NB4 (cell line): ENCODE data around the gene ACOX3.
"Not testable (repeated sequence)": the region's sequence is repeated elsewhere in the genome, so short reads cannot be mapped to it uniquely, and the experiment has no call there.

ENCODE experiments used
- DNase-seq: peaks from one replicate; pipeline ENCODE4 v3.0.0; 2010; ENCODE audit warnings: low read depth
- H3K4me3 ChIP-seq: one replicate; pipeline ENCODE4 v1.5.1; 2011; ENCODE audit warnings: mild to moderate bottlenecking, low read depth, low read length, moderate library complexity
- CTCF ChIP-seq: IDR thresholded peaks from one replicate; pipeline ENCODE4 v1.5.1; 2012; ENCODE audit warnings: low read depth, low read length
- MYC ChIP-seq: IDR thresholded peaks from 2 replicates; pipeline ENCODE4 v1.6.1; 2011; ENCODE audit warnings: low read depth, low read length
- POLR2A ChIP-seq: IDR thresholded peaks from 2 replicates; pipeline ENCODE4 v1.6.1; 2011; ENCODE audit warnings: mild to moderate bottlenecking; ENCODE audit not compliant: insufficient read length; ENCODE audit errors: extremely low read depth
- TF ChIP-seq, protein P1 (sequence below): IDR thresholded peaks from 2 replicates; pipeline ENCODE4 v1.6.1; 2011; ENCODE audit warnings: low read depth, low read length

The ACOX3 gene

DNA sequence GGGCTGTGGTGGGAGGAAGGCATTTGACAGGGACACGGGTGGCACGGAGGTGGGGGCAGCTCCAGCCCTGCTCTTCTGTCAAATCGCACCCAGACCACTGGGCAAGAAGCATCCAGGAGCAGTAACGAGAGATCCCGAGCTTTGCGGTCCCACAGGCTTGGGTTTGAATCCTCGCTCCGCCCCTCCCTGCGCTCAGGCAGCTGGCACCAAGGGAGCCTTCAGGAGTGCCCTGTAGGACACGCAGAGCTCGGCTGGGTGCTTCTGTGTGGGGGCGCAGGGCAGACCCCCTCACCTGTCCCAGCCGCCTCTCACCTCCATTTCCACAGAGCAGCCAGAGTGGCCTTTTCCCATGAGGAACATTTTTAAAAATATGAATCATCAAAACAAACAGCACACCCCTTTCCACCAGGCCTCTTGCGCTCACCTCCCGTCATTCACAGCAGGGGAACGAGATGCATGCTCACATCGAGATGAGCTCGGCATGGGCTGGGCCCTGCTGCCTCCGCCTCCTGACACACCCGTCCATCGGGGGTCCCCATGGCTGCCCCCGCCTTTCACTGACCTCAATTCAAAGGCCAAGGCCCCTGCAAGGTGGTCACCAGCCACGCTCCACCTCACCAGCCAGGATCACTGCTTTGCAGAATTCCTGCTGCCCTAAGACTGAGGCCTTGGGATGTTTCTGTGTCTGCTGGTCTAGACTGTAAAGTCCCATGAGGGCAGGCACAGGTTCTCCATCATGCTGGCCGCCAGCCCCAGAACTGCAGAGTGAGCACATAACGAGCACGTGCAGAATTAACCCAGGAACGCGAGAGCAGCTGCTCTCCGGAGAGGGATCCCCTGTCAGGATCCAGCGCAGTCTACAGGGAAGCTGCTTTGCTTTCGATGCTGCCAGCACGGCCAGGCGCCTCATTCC is 52.7 kb downstream of the ACOX3 start:
- no peak overlapping the region for H3K4me3 ChIP-seq
- TF ChIP-seq CTCF (no peak), MYC (no peak), POLR2A (no peak)
- TF ChIP-seq, protein P1, sequence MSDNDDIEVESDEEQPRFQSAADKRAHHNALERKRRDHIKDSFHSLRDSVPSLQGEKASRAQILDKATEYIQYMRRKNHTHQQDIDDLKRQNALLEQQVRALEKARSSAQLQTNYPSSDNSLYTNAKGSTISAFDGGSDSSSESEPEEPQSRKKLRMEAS, result no peak
- no peak for DNase-seq

- TF ChIP-seq POLR2A (no peak), CTCF (no peak), MYC (no peak)
- TF ChIP-seq, protein P1, result no peak
- no peak overlapping the region for H3K4me3 ChIP-seq
- no peak for DNase-seq
Observed at GRCh38 chr4:8387194-8387593, 53.3 kb downstream of the ACOX3 start.

DNA sequence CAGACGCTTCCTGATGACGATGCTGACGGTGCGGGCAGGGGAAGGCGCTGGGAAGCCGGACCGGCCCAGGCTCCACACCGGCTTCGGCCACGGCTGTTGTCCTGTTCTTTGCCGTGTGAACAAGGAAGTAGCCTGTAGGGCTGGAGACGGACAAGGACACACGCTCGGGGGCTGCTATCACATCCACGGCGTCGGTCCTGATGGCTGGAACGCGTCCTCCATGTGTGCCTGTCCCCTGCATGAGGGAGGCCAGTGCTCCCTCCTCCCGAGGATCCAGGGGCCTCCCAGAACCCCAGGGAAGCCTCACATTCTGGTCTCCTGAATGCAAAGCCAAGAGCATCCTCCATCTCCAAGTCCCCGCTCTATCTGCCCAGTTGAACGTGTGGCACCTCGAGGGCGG is 53.8 kb downstream of the ACOX3 start:
- TF ChIP-seq POLR2A (no peak), CTCF (no peak), MYC (no peak)
- TF ChIP-seq, protein P1, result no peak
- no peak overlapping the region for H3K4me3 ChIP-seq
- DNase-seq, result no peak

DNA sequence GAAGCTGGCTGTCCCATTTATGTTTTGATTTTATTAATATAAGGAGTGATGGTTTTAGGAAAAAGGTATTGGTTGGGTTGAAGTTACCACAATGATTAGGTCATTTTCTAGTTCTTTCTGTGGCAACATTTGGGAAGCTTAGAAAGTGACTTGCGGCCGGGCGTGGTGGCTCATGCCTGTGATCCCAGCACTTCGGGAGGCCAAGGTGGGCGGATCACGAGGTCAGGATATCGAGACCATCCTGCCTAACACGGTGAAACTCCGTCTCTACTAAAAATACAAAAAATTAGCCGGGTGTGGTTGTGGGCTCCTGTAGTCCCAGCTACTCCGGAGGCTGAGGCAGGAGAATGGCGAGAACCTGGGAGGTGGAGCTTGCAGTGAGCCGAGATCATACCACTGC is 54.4 kb downstream of the ACOX3 start:
- not testable (repeated sequence) for H3K4me3 ChIP-seq, DNase-seq

DNA sequence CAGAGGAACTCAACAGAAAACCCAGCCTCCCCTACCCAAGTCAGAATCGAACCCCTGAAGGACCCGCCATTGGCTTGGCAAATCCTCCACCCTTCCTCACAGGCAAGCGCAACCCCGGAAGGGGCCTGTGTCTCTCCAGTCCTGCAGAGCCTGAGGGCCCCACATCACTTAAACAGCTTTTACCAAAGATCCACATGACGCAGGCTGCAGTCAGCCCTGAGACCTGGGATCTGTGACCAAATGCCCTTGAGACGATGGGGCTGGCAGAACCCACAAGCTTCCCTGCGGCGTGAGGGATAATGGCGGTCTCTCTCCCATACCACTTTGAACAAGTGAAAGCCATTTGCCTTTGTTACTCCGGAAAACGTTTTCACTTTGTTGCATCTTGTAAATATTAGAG is 54.9 kb downstream of the ACOX3 start:
- TF ChIP-seq POLR2A (no peak), MYC (no peak), CTCF (no peak)
- TF ChIP-seq, protein P1, result no peak
- DNase-seq, result no peak
- no peak overlapping the region for H3K4me3 ChIP-seq

DNA sequence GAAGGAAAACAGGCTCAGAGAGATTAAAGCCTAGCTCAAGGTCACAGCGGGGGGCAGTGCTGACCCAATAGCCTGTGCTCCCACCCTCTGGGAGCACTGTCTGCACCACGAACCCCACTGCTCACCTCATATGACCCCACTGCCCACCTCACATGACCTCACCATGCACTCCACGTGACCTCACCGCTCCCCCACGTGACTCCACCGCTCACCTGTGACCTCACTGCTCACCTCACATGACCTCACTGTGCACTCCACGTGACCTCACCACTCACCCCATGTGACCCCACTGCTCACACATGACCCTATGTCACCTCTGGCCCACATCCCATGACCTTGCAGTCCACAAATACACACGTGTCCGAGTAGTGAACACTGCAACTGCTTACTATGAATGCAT is 55.4 kb downstream of the ACOX3 start:
- DNase-seq, result no peak
- no peak overlapping the region for H3K4me3 ChIP-seq
- no peak for TF ChIP-seq MYC
- TF ChIP-seq CTCF, result no peak
- TF ChIP-seq POLR2A, result no peak
- TF ChIP-seq, protein P1, result no peak
